ENCODE results near the gene DPYD.

Gene DPYD

GRCh38 chr1:97787231-97787630 lies 133.6 kb downstream of the DPYD start:
- no peak for DNase-seq (ENCODE audit: low read depth in 3 of 3)

- no peak for DNase-seq (ENCODE audit: low read depth in 3 of 3)
Observed at GRCh38 chr1:97784661-97785060, 136.2 kb downstream of the DPYD start.

DNA sequence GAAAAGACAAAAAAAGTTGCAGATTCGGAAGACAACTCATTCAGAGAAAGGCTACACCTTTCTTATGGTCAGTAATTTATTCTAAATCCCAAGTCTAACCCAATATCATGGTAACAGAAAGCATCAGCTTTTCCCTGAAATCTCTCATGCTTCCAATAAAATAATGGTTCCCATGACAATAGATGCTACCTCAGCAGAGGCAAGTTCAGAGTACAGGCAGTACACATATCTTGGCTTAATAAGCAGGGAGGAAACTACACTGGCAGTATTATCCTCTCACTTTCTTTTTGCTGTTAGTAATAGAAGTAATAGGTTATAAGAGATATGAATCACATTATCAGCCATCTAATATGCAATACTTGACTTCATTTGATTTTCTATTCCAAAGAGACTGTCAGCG lies 137.1 kb downstream of the DPYD start:
- no peak for DNase-seq (ENCODE audit: low read depth in 3 of 3)

- no peak for DNase-seq (ENCODE audit: low read depth in 3 of 3)
Observed at GRCh38 chr1:97781762-97782337, 139.0 kb downstream of the DPYD start.

DNA sequence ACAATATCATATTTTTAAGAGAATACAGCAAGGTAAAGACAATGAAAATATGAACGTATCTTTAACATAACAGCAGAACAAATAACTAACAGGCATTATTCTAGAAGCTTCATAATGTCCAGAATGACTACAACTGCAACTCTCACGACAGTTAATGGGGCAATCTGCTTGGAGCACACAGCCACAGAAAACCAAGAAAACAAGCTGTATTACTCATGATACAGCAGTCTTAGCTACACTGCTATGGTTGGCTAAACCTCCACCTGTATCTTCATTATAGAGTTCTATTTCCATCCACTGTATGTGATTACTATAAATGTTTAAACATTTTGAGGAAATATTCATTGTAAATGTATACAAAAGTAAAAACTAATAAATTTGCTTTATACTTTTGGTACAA lies 139.9 kb downstream of the DPYD start:
- DNase-seq (ENCODE audit: low read depth in 3 of 3), result no peak

- no peak for DNase-seq (ENCODE audit: low read depth in 3 of 3)
Observed at GRCh38 chr1:97778718-97779117, 142.1 kb downstream of the DPYD start.

DNA sequence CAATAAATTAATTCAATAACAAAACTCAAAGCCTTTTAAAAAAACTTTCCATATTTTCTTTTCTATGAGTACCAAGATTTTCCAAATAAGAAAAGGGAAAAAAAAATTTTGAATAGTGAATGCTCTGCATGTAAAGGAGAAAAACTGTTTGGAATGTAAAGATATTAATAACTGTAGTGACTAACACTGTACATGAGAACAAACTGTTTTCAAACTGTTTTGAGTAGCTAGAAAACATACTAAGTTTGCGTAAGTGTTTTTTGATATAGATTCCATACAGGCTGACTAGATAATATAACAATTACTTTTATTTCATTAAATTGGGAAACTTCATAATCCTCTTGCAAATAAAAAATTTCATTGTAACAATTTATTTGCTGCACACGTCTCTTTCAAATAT lies 150.5 kb downstream of the DPYD start:
- DNase-seq (ENCODE audit: low read depth in 3 of 3), result no peak

- DNase-seq (ENCODE audit: low read depth in 3 of 3), result no peak
Observed at GRCh38 chr1:97767381-97767780, 153.5 kb downstream of the DPYD start.

GRCh38 chr1:97764991-97765390 lies 155.8 kb downstream of the DPYD start:
- no peak for DNase-seq (ENCODE audit: low read depth in 3 of 3)

GRCh38 chr1:97761637-97762036 lies 159.2 kb downstream of the DPYD start:
- no peak for DNase-seq (ENCODE audit: low read depth in 3 of 3)

DNA sequence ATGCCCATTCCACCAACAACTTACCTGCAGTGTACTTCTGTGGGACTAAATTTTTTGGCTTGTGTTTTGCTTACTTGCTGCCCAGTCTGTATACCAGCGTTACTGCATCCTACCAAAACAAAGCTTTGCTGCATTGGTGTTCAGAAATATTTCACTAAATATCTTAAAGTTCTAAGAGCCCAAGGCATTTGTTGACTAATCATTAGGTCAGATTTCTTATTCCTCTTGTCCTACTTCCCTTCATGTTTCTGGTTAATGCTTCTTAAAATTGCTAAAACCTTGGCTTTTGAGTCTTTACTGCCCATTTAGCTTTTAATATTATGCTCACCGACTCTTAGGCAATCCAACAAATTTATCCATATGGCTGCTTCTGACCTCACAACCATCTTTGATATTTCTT lies 161.8 kb downstream of the DPYD start:
- DNase-seq (ENCODE audit: low read depth in 3 of 3), result no peak

- no peak for DNase-seq (ENCODE audit: low read depth in 3 of 3)
Observed at GRCh38 chr1:97758541-97759057, 162.2 kb downstream of the DPYD start.

DNA sequence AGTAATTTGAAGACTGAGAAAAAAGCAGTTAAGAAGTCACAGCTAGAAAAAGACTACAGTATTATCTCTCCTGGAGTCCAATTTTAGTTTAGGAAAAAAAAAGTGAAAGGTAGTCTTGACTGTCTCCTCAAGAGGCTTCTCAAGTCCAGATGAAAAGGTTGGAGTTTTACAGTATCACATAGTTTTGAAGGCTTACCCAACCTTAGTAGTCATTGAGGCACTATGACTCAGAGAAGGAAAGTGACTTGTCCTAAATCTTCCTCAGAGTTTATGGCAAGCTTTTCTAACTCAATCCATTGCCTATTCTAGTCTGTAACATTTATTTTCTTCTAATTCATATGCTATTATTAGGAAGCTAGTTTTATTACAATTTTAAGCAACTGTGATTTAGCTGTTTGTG lies 174.9 kb downstream of the DPYD start:
- DNase-seq (ENCODE audit: low read depth in 3 of 3), result no peak

- no peak for DNase-seq (ENCODE audit: low read depth in 3 of 3)
Observed at GRCh38 chr1:97744977-97745376, 175.9 kb downstream of the DPYD start.

GRCh38 chr1:97743129-97743528 lies 177.7 kb downstream of the DPYD start:
- DNase-seq (ENCODE audit: low read depth in 3 of 3), result no peak

GRCh38 chr1:97740891-97741290 lies 179.9 kb downstream of the DPYD start:
- no peak for DNase-seq (ENCODE audit: low read depth in 3 of 3)

DNA sequence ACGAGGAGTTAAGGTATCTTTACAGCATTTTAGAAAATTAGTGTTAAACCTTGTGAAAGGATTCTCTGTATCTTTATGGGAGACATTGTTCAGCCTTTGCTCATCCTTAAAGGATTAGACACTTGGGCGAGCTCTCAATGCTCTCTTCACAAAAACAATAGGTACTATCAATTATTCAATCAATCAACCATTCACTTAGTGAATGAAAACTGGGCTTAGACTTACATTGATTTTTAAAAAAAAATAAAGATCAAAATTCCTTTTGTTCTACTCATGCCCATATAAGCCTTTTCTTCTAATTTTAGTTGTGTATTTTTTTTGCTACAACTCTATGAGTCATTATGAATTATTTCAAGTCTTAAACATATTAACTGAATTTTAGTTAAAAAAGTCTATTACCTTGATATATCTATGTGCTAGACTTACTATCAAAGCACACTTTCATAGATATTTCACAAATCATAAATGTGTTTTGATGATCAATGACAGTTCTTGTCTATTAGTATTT lies 181.2 kb downstream of the DPYD start:
- DNase-seq (ENCODE audit: low read depth in 3 of 3), result no peak

DNA sequence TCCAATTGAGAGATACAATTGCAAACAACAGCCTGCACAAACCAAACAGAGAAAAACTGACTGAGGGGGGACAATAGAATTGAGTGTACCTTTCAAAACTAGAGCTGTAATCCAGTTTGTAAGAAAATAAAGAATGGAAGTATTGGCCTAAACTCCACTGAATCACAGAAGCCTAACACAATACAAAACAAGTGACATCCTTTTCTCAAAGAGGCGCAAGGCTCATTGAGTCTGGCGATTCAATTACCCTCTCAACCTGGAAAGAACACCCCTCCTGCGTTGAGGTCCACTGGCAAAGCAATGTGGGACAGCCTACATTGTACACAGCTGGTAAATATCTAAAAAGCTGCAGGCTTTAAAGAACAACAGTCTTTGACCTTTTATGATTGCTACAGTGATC lies 182.6 kb downstream of the DPYD start:
- DNase-seq (ENCODE audit: low read depth in 3 of 3), result no peak

DNA sequence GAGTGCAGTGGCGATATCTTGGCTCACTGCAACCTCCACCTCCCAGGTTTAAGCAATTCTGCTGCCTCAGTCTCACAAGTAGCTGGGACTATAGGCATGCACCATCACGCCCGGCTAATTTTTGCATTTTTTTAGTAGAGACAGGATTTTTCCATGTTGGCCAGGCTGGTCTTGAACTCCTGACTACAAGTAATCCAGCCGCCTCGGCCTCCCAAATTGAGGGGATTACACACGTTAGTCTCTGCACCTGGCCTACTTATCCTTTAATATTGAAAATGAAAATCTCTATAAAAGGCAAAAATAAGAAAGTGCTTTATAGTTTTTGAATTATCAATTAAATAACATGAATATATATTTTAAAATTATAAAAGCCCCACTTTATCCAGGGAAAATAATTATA lies 190.6 kb downstream of the DPYD start:
- no peak for DNase-seq (ENCODE audit: low read depth in 3 of 3)

DNA sequence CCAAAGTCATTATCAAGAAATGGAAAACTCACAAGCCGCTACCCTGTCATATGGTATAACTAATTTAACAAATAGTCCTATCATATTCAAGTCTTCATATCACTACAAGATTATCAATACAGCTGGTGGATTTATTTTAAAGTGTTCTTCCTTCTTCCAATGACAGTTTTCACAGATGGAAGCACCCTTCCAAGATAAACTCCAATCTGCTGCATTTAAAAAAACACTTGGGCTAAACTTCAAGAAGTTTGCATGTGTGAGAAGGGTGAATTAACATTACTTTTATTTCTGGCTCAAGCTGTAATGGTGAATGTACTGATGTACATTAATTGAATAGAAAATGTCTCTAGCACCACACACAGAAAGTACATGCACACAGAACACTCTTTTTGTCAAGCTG lies 192.4 kb downstream of the DPYD start:
- DNase-seq (ENCODE audit: low read depth in 3 of 3), result no peak

GRCh38 chr1:97727029-97727428 lies 193.8 kb downstream of the DPYD start:
- no peak for DNase-seq (ENCODE audit: low read depth in 3 of 3)

DNA sequence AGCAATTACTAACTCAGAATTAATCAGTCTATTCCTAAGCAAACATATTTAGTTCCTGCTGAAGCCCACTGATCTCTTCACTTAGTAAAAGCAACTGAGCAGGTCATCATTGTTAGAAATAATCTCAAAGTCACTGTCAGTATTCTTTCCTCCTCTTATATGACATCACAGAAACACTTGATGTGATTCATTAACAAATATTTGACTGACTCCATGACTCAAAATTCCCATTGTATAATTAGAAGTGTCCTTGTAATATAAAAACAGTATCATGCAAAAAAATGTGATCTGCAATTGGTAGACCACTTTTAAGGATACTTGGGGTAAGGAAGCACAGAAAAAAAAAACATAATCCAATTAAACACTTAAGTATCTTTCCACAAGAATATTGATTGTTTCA lies 194.4 kb downstream of the DPYD start:
- no peak for DNase-seq (ENCODE audit: low read depth in 3 of 3)

- DNase-seq (ENCODE audit: low read depth in 3 of 3), result no peak
Observed at GRCh38 chr1:97721221-97721620, 199.6 kb downstream of the DPYD start.

- no peak for DNase-seq (ENCODE audit: low read depth in 3 of 3)
Observed at GRCh38 chr1:97712980-97713379, 207.9 kb downstream of the DPYD start.
